ENCODE measurements around the gene PLSCR1.
A peak's percentile ranks its signal among the peaks of the same experiment; 100 is the strongest.
"Not testable (repeated sequence)": the region's sequence is repeated elsewhere in the genome, so short reads cannot be mapped to it uniquely, and the experiment has no call there.

The PLSCR1 gene

DNA sequence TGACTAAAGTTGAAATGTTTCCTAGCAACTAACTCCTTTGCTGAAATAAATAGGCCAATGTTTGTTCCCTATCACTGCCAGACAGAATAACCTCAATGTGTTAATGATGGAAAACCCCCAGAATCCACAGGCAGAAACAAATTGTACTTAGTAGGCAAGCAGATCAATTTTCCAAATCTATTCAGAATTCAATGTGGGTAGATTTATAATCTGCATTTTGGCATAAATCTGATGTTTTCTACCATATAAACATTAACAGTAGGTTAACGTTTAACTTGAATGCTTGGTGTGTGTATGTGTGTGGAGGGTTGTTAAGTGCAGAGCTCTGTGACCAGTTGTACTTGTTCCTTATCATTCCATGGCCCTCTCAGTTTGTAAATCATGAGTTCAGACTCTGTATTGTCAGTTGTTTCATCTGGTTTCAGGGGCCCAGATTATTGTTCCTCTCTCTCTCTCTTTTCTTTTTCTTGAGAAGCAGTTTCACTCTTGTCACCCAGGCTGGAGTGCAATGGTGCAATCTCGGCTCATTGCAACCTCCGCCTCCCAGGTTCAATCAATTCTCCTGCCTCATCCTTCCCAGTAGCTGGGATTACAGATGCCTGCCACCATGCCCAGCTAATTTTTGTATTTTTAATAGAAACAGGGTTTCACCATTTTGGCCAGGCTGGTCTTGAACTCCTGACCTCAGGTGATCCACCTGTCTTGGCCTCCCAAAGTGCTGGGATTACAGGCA, 32.8 kb downstream of the PLSCR1 start:
- no peak for DNase-seq

DNA sequence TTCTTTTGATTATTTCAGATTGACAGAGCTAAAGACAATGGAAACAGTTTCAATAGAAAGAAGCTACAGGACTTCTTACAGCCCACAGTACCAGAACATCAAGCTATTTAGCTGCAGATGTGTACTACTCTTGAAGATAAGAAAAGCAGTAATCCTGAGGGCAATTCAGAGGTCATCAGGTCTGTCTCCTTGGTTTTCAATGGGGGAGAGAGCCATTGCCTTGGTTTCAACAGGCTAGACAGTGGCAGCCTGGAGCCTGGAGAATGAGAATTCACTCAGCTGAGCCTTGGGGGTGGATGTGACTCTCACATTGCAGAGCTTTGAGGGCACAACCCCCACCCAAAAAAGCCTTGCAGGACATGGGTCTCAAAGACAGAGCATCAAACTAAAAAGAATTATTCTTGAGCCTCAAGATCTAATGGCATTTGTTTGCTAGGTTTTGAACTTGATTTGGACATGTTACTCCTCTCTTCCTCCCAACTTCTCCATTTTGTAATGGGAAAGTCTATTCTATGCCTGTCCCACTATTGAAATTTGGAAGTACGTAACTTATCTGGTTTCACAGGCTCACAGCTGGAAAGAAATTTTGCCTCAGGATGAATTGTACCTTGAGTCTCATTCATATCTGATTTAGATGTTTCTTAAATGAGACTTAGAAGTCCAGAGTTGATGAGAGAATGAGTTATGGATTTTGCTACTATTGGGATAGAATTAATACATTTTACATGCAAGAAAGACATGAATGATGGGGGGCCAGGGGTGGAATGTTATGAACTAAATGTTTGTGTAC, 36.9 kb downstream of the PLSCR1 start:
- no peak for DNase-seq

DNA sequence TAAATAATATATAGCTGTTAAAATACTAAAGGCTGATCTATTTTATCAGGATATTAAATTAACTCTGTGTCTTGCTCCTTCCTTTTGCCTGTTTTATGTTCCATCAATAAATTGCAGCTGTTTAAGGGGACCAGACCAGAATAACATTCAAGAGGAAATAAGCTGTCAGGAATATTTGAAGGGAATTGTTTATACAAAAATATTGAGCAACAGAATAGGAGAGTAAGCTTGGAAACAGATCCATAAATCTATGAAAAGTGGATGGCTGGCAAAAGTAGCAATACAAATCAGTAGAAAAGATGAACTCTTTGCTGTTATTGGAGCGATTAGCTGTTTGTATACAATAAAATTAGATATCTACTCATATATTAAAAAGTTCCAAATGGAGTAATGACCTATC, 38.9 kb downstream of the PLSCR1 start:
- DNase-seq, result peak; percentile 22

DNA sequence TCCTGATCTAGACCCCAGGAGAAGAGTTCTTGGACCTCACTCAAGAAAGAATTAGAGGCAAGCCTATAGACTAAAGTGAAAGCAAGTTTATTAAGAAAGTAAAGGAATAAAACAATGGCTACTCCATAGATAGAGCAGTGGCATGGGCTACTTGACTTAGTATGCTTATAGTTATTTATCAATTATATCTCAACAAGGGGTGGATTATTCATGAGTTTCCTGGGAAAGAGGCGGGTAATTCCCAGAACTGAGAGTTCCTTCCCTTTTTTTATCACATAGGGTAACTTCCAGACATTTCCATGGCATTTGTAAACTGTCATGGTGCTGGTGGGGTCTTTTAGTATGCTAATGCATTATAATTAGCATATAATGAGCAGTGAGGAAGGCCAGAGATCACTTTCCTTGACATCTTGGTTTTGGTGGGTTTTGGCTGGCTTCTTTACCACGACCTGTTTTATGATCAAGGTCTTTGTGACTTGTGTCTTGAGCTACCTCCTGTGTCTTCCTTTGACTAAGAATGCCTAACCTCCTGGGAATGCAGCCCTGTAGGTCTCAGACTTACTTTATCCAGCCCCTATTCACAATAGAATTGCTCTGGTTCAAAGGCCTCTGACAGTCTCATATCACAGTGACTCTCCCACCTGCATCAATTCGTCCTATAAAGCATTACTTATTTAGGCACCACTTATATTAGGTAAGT, 39.8 kb downstream of the PLSCR1 start:
- DNase-seq, result no peak

DNA sequence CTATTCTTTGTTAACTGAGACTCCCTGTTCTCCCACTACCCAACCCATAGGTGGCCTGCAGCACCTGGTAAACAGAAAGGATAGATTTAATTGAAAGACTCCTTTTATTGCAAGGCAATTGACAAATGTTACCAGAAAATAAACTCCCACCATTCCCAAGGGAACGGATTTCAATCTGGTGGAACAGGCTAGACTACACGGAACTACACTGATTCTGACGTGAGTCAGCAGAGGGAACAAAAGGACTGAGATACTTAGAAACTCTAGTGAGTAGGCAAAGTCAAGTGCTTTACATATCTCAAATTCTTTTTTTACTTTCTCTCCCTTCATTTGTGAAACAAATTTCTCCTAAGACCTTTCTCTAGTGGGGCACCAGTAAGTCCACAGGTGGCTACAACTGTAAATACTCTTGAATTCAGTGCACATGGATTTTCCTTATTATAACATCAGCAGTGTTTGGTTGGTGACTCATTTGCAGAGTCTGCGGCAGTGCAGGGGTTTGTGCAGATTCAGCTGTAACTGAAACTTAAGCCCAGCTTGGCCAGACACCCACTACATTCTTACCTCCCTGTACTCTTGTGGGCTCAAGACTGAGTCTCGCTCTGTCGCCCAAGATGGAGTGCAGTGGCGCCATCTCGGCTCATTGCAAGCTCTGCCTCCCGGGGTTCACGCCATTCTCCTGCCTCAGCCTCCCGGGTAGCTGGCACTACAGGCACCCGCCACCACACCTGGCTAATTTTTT, 40.8 kb downstream of the PLSCR1 start:
- peak; percentile 94 for DNase-seq

DNA sequence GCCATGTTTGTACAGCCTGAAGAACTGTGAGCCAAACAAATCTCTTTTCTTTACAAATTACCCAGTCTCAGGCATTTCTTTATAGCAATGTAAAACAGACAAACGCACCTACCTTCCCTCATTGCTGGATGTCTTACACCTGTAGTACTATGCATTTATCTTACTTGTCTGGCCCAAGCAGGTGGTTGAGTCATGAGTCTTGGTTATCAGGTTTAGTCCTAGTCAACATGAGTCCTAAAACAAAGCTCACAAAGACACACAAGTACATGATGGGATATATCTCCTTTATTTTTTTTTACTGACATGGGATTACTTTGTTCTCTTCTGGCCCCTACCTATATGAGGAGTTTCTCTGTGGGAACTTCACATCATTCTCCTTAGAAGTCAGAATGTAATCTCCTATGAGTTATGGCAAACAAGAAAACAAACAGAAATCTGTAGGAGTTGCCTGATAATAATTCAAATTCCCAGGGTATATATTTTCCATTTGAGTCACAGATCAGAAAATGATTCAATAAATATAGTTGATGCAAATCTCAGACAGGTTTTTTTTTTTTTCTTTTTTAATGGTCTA, 41.4 kb downstream of the PLSCR1 start:
- DNase-seq, result peak; percentile 35

DNA sequence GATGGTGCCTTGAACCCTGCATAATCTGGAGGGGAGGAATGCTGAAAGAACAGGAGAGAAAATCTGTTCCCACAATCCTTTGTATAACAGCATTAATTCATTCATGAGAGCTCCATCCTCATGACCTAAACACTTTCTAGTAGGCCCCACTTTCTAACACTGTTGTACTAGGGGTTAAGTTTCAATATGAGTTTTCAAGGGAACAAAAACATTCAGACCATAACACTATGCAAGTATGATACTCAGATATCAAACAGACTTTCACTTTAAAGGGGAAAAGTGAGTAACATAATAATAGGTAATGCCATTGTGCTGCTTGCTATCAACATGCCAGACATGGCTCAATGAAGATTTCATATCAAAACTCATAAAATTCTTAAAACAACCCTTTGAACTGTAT, 42.7 kb downstream of the PLSCR1 start:
- DNase-seq, result no peak

DNA sequence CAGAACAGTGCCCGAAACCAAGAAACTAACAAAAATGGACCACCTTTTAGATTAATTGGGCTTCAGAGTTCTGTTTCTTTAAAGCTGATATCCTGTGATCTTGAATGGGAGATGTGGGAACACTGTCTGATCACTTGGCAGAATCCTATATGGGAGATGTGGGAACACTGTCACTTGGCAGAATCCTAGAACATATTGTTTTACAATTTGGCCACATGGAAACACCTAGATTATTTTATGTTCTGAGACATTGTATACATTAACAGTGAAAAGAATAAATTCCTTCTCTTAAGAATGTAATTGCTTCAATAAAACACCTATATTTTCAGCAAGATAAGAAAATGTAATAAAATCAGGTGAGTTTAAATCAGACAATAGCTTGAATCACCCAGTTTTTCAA, 44.7 kb downstream of the PLSCR1 start:
- no peak for DNase-seq

DNA sequence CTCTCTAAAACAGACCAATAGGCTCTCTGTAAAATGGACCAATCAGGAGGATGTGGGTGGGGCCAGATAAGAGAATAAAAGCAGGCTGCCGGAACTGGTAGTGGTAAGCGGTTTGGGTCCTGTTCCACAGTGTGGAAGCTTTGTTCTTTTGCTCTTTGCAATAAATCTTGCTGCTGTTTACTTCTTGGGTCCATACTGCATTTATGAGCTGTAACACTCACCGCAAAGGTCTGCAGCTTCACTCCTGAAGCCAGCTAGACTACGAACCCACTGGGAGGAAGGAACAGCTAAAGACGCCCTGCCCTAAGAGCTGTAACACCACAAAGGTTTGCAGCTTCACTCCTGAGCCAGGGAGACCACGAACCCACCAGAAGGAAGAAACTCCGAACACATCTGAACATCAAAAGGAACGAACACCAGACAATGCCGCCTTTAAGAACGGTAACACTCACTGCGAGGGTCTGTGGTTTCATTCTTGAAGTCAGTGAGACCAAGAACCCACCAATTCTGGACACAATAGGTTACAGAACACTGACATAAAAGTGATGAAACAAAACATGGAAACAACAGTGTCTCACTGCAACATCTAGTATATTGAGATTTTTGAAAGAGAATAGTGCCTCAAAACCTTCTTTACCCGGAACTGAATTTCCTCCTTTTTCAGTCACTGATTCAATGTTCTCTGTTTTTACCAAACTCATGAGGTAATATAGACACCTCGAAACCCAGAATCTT, 46.2 kb downstream of the PLSCR1 start:
- no peak for DNase-seq

DNA sequence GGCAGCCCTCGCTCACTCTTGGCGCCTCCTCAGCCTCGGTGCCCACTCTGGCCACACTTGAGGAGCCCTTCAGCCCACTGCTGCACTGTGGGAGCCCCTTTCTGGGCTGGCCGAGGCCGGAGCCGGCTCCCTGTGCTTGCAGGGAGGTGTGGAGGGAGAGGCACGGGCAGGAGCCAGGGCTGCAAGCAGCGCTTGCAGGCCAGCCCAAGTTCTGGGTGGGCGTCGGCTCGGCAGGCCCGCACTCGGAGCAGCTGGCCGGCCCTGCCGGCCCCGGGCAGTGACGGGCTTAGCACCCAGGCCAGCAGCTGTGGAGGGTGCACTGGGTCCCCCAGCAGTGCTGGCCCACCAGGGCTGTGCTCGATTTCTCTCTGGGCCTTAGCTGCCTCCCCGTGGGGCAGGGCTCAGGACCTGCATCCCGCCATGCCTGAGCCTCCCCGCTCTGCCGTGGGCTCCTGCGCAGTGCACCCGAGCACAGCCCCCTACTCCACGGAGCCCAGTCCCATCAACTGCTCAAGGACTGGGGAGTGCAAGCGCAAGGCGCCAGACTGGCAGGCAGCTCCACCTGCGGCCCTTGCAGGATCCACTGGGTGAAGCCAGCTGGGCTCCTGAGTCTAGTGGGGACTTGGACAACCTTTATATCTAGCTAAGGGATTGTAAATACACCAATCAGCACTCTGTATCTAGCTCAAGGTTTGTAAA, 47.1 kb downstream of the PLSCR1 start:
- not testable (repeated sequence) for DNase-seq

DNA sequence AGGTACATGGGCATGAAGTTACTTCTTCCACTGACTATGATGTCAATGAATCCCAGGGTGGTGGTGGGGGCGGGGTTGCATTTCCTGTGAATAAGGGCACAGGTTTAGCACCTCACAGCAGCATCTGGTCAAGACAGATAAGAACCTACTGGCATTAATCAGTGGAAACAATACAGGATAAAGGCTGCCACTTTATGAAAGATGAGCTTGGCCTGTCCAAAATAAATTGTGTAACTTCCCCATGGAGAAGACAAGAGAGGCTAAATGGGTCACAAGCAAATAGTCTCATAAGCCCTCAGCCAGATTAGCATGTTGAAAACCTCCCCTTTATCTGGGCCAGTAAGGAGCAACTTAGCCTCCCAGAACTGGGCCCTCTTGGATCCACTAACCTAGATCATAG, 47.7 kb downstream of the PLSCR1 start:
- no peak for DNase-seq

DNA sequence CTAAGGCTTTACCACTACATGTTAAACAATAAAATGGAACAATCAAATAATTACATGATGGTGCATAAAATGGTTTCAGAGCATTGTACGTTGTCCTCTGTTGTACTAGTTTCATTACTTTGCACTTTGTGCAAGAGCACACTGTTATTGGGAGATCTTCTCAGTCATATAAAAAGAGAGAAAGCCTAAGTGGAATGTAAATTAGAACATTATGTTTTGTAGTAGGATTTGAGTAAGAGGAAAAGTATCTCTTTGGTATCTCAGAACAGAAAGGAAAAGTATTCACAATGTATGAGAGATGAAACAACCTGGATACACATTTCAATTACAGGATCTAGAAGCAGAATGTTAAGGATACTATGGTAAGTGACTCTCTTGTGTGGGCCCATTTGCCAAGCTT, 48.2 kb downstream of the PLSCR1 start:
- peak; percentile 49 for DNase-seq

DNA sequence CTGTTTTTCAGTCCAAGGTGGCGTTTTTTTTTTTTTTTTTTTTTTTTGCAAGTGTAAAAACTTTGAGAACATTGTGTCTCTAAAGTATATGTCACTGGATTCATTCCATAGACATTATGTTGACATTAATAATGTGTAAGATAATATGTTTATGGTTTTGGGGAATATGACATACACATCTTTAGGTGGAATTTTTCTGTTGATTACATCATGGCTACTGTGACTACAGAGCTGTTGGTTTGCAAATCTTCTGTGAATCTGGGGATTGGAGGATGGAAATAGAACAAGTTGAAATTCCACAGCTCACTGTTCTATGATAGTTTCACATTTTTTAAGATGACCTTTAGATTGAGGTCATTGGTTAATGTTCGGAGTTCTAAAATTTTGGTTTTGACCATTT, 50.6 kb downstream of the PLSCR1 start:
- DNase-seq, result peak; percentile 62

DNA sequence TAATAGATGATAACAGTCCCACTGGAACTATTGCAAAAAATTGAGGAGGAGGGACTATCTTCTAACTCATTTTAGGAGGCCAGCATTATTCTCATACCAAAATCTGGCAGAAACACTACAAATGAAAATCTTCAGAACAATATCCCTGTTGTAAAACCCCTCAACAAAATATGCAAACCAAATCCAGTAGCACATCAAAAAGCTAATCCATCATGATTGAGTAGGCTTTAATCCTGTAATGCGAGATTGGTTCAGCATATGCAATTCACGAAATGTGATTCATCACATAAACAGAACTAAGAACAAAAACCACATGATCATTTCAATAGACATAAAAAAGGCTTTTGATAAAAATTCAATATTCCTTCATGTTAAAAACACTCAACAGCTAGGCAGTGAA, 51.2 kb downstream of the PLSCR1 start:
- DNase-seq, result peak; percentile 80

DNA sequence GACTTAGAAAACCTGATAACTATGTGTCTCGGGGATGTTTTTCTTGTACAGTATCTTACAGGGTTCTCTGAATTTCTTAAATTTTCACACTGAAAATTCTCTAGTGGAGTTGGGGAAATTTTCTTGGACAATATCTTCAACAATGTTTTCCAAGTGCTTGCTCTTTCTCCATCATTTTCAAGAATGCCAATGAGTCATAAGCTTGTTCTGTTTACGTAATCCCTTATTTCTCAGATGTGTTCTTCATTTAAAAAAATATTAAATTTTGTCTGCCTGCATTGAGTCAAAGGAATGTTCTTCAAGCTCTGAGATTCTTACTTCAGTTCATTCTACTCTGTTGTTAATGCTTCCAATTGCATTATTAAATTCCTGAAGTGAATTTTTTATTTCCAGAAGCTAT, 53.1 kb downstream of the PLSCR1 start:
- DNase-seq, result peak; percentile 35

DNA sequence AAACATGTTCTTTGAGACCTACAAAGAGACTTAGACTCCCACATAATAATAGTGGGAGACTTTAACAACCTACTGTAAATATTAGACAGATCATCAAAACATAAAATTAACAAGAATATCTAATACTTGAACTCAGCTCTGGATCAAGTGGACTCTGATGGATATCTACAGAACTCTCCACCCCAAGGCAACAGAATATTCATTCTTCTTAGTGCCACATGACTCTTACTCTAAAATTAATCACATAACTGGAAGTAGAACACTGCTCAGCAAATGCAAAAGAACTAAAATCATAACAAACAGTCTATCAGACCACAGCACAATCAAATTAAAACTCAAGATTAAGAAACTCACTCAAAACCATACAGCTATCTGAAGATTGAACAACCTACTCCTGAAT, 59.1 kb downstream of the PLSCR1 start:
- no peak for DNase-seq

DNA sequence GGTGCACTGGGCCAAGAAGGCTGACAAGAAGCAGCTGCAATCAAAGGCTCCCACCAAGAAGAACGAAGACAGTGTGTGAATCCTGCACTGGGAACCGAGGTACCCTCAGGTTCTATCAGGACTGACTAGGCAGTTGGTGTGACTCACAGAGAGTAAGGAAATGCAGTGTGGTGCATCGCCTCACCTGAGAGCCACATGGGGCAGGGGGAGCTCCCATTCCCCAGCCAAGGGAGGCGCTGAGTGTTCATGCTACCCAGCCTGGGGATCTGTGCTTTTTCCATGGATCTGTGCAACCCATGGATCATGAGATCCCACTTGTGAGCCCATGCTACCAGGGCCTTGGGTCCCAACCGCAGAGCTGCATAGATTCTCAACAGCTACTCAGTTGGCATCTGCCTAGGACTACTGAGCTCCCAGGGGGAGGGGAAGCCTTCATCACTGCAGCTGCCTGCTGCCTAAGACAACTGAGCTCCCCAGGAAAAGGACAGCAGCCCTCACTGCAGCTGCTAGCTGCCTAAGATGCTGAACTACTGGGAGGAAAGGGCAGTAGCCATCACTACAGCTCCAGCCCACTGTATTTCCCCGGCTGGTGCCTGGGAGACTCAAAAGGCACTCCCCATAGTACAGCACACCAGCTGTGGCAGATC, 68.2 kb downstream of the PLSCR1 start:
- no peak for DNase-seq

DNA sequence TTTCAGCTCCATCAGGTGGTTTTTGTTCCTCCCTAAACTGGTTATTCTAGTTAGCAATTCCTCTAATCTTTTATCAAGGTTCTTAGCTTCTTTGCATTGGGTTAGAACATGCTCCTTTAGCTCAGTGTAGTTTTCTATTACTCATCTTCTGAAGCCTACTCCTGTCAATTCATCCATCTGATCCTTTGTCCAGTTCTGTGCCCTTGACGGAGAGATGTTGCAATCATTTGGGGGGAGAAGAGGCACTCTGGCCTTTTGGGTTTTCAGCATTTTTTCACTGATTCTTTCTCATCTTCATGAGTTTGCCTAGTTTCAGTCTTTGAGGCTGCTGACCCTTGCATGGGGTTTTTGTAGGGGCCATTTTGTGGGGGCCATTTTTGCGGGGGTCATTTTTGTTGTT, 69.4 kb downstream of the PLSCR1 start:
- not testable (repeated sequence) for DNase-seq

DNA sequence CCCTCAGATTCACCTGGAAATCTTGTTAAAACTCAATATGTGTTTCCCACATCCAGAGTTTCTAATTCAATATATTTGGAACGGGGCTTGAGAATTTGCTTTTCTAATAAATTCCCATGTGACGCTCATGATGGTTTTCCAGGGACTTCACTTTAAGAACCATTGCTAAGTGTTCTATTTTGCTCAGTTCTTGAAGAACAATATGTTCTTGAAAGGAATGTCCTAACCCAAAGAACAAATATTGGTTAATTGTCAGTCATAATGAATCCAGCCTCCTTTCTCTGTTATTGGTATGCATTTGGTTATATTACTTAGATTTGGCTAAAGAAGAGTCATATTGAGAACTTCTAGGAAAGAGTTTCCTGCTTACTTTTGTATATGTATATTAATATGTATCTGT, 70.7 kb downstream of the PLSCR1 start:
- no peak for DNase-seq

DNA sequence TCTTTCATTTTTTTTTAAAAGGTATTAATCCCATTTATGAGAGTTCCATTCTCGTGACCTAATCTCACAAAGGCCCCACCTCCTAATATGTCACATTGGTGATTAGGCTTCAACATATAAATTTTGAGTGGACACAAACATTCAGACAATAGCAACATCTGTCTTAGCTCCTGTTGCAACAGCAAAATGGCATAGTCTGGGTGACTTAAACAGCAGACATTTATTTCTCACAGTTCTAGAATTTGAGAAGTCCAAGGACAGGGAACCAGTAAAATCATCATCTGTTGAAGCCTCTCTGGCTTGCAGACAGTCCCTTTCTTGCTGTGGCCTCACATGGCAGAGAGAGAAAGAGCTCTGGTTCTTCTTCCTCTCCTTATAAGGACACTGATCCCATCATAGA, 71.8 kb downstream of the PLSCR1 start:
- no peak for DNase-seq

DNA sequence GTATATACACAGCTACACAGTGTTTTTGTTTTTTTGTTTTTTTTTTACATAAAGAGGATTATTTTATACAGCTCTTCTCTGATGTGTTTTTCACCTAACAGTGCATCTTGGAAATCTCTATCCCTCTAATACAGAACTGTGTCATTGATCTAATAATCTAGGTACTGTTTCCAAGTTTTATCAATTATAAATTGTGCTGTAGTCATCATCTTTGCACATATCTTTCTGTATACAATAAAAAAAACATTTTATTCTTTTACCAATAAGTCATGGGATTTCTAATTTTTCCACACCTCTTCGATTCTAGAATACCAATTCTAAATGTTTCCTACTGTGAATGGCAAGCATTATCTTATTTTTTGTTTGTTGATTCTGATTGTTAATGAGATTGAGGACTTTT, 73.4 kb downstream of the PLSCR1 start:
- DNase-seq, result no peak

Measured in fibroblast of upper back skin (primary cell).